Naive thymus-derived CD8-positive, alpha-beta T cell (primary cell): ENCODE measurements around the gene STPG4. TPM values are rescaled to one million over a fixed set of nuclear protein-coding genes. Genes with fewer than 3 reads are reported as not detected.
"Not testable (repeated sequence)": the region's sequence is repeated elsewhere in the genome, so short reads cannot be mapped to it uniquely, and the experiment has no call there.

Source experiments
- ATAC-seq, 2 donors: fragments of 150-1000 bp; cut with Tn5 transposase in 1 of 2; sonication (Bioruptor Pico), chemical (Tn5 transposase) in 1 of 2; 1 replicate in 1 of 2; 2 replicates in 1 of 2; pipeline ENCODE4 v1.10.0; 2021; ENCODE audit warnings: mild to moderate bottlenecking in 2 of 2, moderate library complexity in 2 of 2
- POLR2A ChIA-PET: fragments of 350-600 bp; sonication (Branson Sonifier 250); formaldehyde crosslinking; loops from one replicate; lab custom pipeline; 2021; ENCODE audit warnings: antibody characterized with exemption; lab: Charles Lee
- DNase-seq, 10 donors: peaks; one replicate each; pipeline versions ENCODE4 v3.0.0 to v3.0.0-alpha.2; 2020 to 2022
- H3K27ac Mint-ChIP-seq, 10 donors: one replicate each; pipeline ENCODE4 v1.8.0; 2020 to 2022; ENCODE audit warnings: mild to moderate bottlenecking in 10 of 10, mixed read lengths in 10 of 10, moderate library complexity in 4 of 10, inconsistent platforms in 1 of 10
- H3K27me3 Mint-ChIP-seq, 5 donors: one replicate each; pipeline ENCODE4 v1.8.0; 2021 to 2022; ENCODE audit warnings: mixed read lengths in 5 of 5
- H3K36me3 Mint-ChIP-seq, 3 donors: one replicate each; pipeline ENCODE4 v1.8.0; 2020 to 2022; ENCODE audit warnings: mixed read lengths in 3 of 3, mild to moderate bottlenecking in 2 of 3, inconsistent platforms in 1 of 3
- H3K4me1 Mint-ChIP-seq, 4 donors: one replicate each; pipeline ENCODE4 v1.8.0; 2021 to 2022; ENCODE audit warnings: mixed read lengths in 4 of 4
- H3K4me3 Mint-ChIP-seq, 10 donors: one replicate each; pipeline ENCODE4 v1.8.0; 2020 to 2022; ENCODE audit warnings: mild to moderate bottlenecking in 10 of 10, mixed read lengths in 10 of 10, moderate library complexity in 6 of 10, inconsistent platforms in 1 of 10
- H3K9me3 Mint-ChIP-seq, 9 donors: one replicate each; pipeline ENCODE4 v1.8.0; 2020 to 2022; ENCODE audit warnings: mixed read lengths in 9 of 9, mild to moderate bottlenecking in 3 of 9, inconsistent platforms in 1 of 9, moderate library complexity in 1 of 9
- polyA plus RNA-seq, 3 donors: library from polyadenylated mRNA; unstranded; fragments of 300-500 nt; fragmentation: Illumina TruSeq; gene quantifications; one replicate each; pipeline ENCODE4 v1.2.3, GENCODE V29; 2021
- total RNA-seq, 8 experiments: library from RNA in 2 of 8; stranded (reverse) in 2 of 8; gene quantifications; one replicate each; pipeline ENCODE4 v1.2.3 and lab custom pipeline; 2021 to 2026

The STPG4 gene
- total and polyA plus RNA-seq, 5 experiments from 2014 or later = 0.47 to 1.0 TPM; not detected in 3

GRCh38 chr2:47150175-47150574 lies 4.9 kb downstream of the STPG4 start:
- POLR2A ChIA-PET = interaction anchor here (0.6 kb wide), 1 partner anchor 132 kb away, joined by 4 read pairs; no protein-coding TSS in a partner anchor

GRCh38 chr2:47147021-47147420 lies 8.1 kb downstream of the STPG4 start:
- POLR2A ChIA-PET = interaction anchor here (0.6 kb wide), 1 partner anchor 203 kb away, joined by 3 read pairs; no protein-coding TSS in a partner anchor
- Mint-ChIP-seq H3K36me3 (peaks cover 31 to 47% (median 43%) of the 10 kb centered on the region in 3 donors), H3K9me3 (peaks cover 0 to 7% (median 0%) of the 10 kb centered on the region in 9 donors), H3K4me1 (no peaks in the 10 kb centered on the region), H3K27ac (no peak overlapping the region), H3K27me3 (no peaks in the 10 kb centered on the region), H3K4me3 (no peak overlapping the region)
- ATAC-seq (no peak), DNase-seq (no peak)

More at GRCh38 chr2:47150175-47150574, 4.9 kb downstream of the STPG4 start:
- ATAC-seq (no peak), DNase-seq (no peak)
- Mint-ChIP-seq H3K36me3 (peaks cover 19 to 33% (median 29%) of the 10 kb centered on the region in 3 donors), H3K4me1 (peaks cover 0 to 4% (median 2%) of the 10 kb centered on the region in 4 donors), H3K27ac (no peak overlapping the region), H3K9me3 (peaks cover 0 to 7% (median 0%) of the 10 kb centered on the region in 9 donors), H3K4me3 (no peak overlapping the region), H3K27me3 (no peaks in the 10 kb centered on the region)

- Mint-ChIP-seq H3K4me1 (no peaks in the 10 kb centered on the region), H3K27me3 (no peaks in the 10 kb centered on the region), H3K4me3 (no peak overlapping the region), H3K36me3 (peaks cover 32 to 53% (median 45%) of the 10 kb centered on the region in 3 donors), H3K27ac (no peak overlapping the region), H3K9me3 (peaks cover 0 to 21% (median 0%) of the 10 kb centered on the region in 9 donors)
- POLR2A ChIA-PET = no interaction called here
- DNase-seq (no peak), ATAC-seq (no peak)
Measured at GRCh38 chr2:47145466-47145865, 9.6 kb downstream of the STPG4 start.

- peaks cover 43 to 64% (median 47%) of the 10 kb centered on the region in 3 donors for H3K36me3 Mint-ChIP-seq
- no peak overlapping the region for H3K4me3 Mint-ChIP-seq
- ATAC-seq (no peak), DNase-seq (no peak)
- POLR2A ChIA-PET = interaction anchor here (0.7 kb wide), 1 partner anchor 23 kb away, joined by 4 read pairs; no protein-coding TSS in a partner anchor
- no peaks in the 10 kb centered on the region for H3K27me3 Mint-ChIP-seq
- H3K4me1 Mint-ChIP-seq = no peaks in the 10 kb centered on the region
- H3K27ac Mint-ChIP-seq = no peak overlapping the region
- peaks cover 9 to 49% (median 22%) of the 10 kb centered on the region in 9 donors for H3K9me3 Mint-ChIP-seq
Measured at GRCh38 chr2:47141520-47141919, 13.6 kb downstream of the STPG4 start.

- H3K4me1 Mint-ChIP-seq = no peaks in the 10 kb centered on the region
- no peak overlapping the region for H3K4me3 Mint-ChIP-seq
- peaks cover 0 to 1% (median 0%) of the 10 kb centered on the region in 5 donors for H3K27me3 Mint-ChIP-seq
- H3K27ac Mint-ChIP-seq = no peak overlapping the region
- POLR2A ChIA-PET = no interaction called here
- H3K36me3 Mint-ChIP-seq = peaks cover 3 to 30% (median 29%) of the 10 kb centered on the region in 3 donors
- ATAC-seq = no peak
- no peak for DNase-seq
- peaks cover 12 to 53% (median 34%) of the 10 kb centered on the region in 9 donors for H3K9me3 Mint-ChIP-seq
Measured at GRCh38 chr2:47134386-47135090, 20.6 kb downstream of the STPG4 start.

GRCh38 chr2:47133046-47133445 lies 22.1 kb downstream of the STPG4 start:
- POLR2A ChIA-PET = no interaction called here
- peaks cover 9 to 41% (median 26%) of the 10 kb centered on the region in 9 donors for H3K9me3 Mint-ChIP-seq
- no peak for ATAC-seq
- no peak overlapping the region for H3K4me3 Mint-ChIP-seq
- no peak for DNase-seq
- peaks cover 0 to 1% (median 0%) of the 10 kb centered on the region in 5 donors for H3K27me3 Mint-ChIP-seq
- H3K27ac Mint-ChIP-seq = no peak overlapping the region
- no peaks in the 10 kb centered on the region for H3K4me1 Mint-ChIP-seq
- peaks cover 0 to 21% (median 20%) of the 10 kb centered on the region in 3 donors for H3K36me3 Mint-ChIP-seq

- ATAC-seq = no peak
- Mint-ChIP-seq H3K27ac (peak overlapping the region in 1 of 10 donors; percentile 9), H3K27me3 (peaks cover 0 to 4% (median 1%) of the 10 kb centered on the region in 5 donors), H3K4me1 (no peaks in the 10 kb centered on the region), H3K4me3 (no peak overlapping the region), H3K36me3 (peaks cover 0 to 4% (median 3%) of the 10 kb centered on the region in 3 donors), H3K9me3 (peaks cover 0 to 11% (median 2%) of the 10 kb centered on the region in 9 donors)
- no peak for DNase-seq
- POLR2A ChIA-PET = no interaction called here
Measured at GRCh38 chr2:47129191-47129706, 25.9 kb downstream of the STPG4 start.

- Mint-ChIP-seq H3K9me3 (peaks cover 0 to 7% (median 0%) of the 10 kb centered on the region in 9 donors), H3K27me3 (peaks cover 0 to 4% (median 1%) of the 10 kb centered on the region in 5 donors), H3K4me1 (no peaks in the 10 kb centered on the region), H3K36me3 (peaks cover 0 to 4% (median 3%) of the 10 kb centered on the region in 3 donors), H3K4me3 (no peak overlapping the region), H3K27ac (no peak overlapping the region)
- no peak for ATAC-seq
- DNase-seq = no peak
- POLR2A ChIA-PET = no interaction called here
Measured at GRCh38 chr2:47128705-47129104, 26.4 kb downstream of the STPG4 start.

- peaks cover 0 to 4% (median 3%) of the 10 kb centered on the region in 3 donors for H3K36me3 Mint-ChIP-seq
- POLR2A ChIA-PET = no interaction called here
- H3K4me3 Mint-ChIP-seq = no peak overlapping the region
- no peak for ATAC-seq
- peaks cover 0 to 4% (median 1%) of the 10 kb centered on the region in 5 donors for H3K27me3 Mint-ChIP-seq
- H3K27ac Mint-ChIP-seq = no peak overlapping the region
- peaks cover 0 to 7% (median 0%) of the 10 kb centered on the region in 9 donors for H3K9me3 Mint-ChIP-seq
- H3K4me1 Mint-ChIP-seq = no peaks in the 10 kb centered on the region
- no peak for DNase-seq
Measured at GRCh38 chr2:47127862-47128543, 27.1 kb downstream of the STPG4 start.

GRCh38 chr2:47126783-47127182 lies 28.3 kb downstream of the STPG4 start:
- ATAC-seq = no peak
- H3K9me3 Mint-ChIP-seq = peaks cover 0 to 7% (median 0%) of the 10 kb centered on the region in 9 donors

GRCh38 chr2:47124740-47125139 lies 30.4 kb downstream of the STPG4 start:
- H3K4me3 Mint-ChIP-seq, H3K27ac Mint-ChIP-seq, H3K4me1 Mint-ChIP-seq, H3K36me3 Mint-ChIP-seq, H3K9me3 Mint-ChIP-seq, DNase-seq, ATAC-seq, H3K27me3 Mint-ChIP-seq, POLR2A ChIA-PET: not testable (repeated sequence)

More at GRCh38 chr2:47126783-47127182, 28.3 kb downstream of the STPG4 start:
- H3K4me1 Mint-ChIP-seq = no peaks in the 10 kb centered on the region
- POLR2A ChIA-PET = interaction anchor here (0.6 kb wide), 1 partner anchor 48 kb away, joined by 3 read pairs; no protein-coding TSS in a partner anchor
- H3K36me3 Mint-ChIP-seq = peaks cover 0 to 4% (median 3%) of the 10 kb centered on the region in 3 donors
- H3K4me3 Mint-ChIP-seq = no peak overlapping the region
- H3K27ac Mint-ChIP-seq = peak overlapping the region in 1 of 10 donors; percentile 30
- H3K27me3 Mint-ChIP-seq = peaks cover 0 to 3% (median 1%) of the 10 kb centered on the region in 5 donors
- DNase-seq = no peak

GRCh38 chr2:47120424-47120823 lies 34.7 kb downstream of the STPG4 start:
- DNase-seq, H3K27ac Mint-ChIP-seq, H3K36me3 Mint-ChIP-seq, H3K27me3 Mint-ChIP-seq, H3K9me3 Mint-ChIP-seq, ATAC-seq, H3K4me3 Mint-ChIP-seq, POLR2A ChIA-PET, H3K4me1 Mint-ChIP-seq: not testable (repeated sequence)
